Erythroblast (primary cell): ENCODE measurements around the gene GK.

Experiments used
- GATA1 ChIP-seq: IDR thresholded peaks from 2 replicates; pipeline ENCODE4 v1.6.1; 2011; ENCODE audit warnings: low read depth, mild to moderate bottlenecking, control low read depth, low read length, moderate library complexity
- POLR2A ChIP-seq: IDR thresholded peaks from 2 replicates; pipeline ENCODE4 v1.6.1; 2011; ENCODE audit warnings: mild to moderate bottlenecking, low read length

GRCh38 chrX:30626402-30626801 lies 26.8 kb upstream of the GK start:
- TF ChIP-seq POLR2A (no peak), GATA1 (no peak)
